HL-60 (cell line): ENCODE results near the gene TIFAB.

Experiments used
- REST ChIP-seq: IDR thresholded peaks from 2 replicates; pipeline ENCODE4 v1.6.1; 2012; ENCODE audit warnings: low read depth; ENCODE audit not compliant: insufficient replicate concordance
- TF ChIP-seq, protein P1 (sequence below): IDR thresholded peaks from one replicate; pipeline ENCODE4 v1.5.1; 2011; ENCODE audit warnings: low read length, control low read depth, inconsistent platforms; ENCODE audit not compliant: insufficient read depth

DNA sequence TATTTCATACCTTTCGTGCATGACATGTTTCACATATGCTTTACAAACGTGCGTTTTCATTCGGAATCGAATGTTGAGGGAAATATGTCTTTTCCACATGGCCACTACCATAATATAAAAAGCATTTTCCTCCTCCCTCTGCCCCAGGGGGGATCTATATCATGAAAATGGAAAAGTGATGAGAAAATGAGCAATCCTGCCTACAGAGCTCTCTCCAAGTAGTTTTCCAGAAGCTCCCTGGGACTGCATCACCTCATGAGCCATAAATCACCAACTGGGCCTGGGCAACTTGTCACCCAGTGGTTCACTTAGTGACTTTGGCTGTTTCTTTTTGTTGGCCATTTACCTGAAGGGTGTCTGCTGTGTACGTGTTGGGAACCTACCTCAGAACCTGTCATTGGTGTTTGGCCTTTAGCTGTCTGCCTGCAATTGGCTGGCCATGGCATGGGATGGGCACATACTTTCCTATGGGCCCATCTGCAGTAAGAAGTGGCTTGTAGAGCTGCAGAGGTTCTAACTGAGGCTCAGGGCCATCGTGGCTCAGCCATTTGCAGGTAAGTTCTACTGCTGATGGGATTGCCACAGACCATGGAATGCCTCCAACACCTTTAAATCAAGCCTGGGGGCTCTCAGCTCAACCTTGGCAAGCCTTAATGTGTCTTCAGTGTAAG, 9.5 kb upstream of the TIFAB start:
- TF ChIP-seq, protein P1, sequence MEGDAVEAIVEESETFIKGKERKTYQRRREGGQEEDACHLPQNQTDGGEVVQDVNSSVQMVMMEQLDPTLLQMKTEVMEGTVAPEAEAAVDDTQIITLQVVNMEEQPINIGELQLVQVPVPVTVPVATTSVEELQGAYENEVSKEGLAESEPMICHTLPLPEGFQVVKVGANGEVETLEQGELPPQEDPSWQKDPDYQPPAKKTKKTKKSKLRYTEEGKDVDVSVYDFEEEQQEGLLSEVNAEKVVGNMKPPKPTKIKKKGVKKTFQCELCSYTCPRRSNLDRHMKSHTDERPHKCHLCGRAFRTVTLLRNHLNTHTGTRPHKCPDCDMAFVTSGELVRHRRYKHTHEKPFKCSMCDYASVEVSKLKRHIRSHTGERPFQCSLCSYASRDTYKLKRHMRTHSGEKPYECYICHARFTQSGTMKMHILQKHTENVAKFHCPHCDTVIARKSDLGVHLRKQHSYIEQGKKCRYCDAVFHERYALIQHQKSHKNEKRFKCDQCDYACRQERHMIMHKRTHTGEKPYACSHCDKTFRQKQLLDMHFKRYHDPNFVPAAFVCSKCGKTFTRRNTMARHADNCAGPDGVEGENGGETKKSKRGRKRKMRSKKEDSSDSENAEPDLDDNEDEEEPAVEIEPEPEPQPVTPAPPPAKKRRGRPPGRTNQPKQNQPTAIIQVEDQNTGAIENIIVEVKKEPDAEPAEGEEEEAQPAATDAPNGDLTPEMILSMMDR: no peak
- TF ChIP-seq REST: no peak
